GM18511 (cell line): ENCODE data around the gene PGC.

Source experiments
- ATAC-seq: cut with Tn5 transposase; IDR thresholded peaks from one replicate; pipeline ENCODE4 v1.9.1; 2021; ENCODE audit warnings: mild to moderate bottlenecking, moderate library complexity; ENCODE audit not compliant: unreplicated experiment

The PGC gene

DNA sequence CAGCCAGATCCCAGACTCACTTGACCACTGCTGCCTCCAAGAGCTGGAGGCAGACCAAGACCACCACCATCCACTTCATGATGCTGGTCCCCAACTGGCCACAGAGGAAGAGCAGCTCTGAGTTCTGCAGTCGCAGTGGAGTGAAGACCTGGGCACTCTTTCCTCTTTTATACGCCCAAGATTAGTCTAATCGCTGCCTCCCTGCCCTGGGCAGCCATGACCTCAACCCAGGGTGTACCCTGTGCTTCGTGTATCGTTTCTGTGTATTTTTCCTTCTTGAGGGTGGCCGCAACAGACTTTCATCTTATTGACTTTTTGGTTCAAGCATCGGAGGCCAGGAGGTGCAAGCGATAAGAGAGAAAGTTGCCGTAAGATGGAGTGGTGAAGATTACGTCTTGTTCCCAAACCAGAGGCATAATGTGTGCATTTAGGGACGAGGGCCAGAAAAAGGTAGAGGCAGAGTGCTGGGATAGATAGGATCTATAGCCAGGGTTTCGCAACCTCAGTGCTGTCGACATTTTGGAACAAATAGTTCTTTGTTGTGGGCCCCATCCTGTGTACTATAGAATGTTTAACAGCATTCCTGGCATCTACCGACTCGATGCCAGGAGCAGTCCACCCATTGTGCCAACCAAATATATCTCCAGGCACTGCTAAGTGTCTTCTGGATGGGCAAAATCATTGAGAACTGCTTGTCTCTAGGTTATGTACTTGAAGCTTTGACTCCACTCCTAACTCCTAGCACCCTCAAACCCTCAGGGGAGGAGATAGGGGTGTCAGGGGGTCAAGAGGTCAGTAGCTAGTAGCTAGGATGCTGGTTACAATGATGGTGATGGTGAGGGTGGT lies at the start of gene PGC:
Gene PGC, minus strand, starts transcription at position 142 of the 846 bp plus-strand sequence. Its CDS starts 63 bp downstream, at position 79.
- no peak for ATAC-seq

- no peak for ATAC-seq
Observed at GRCh38 chr6:41796474-41796873, 49.3 kb upstream of the PGC start.

DNA sequence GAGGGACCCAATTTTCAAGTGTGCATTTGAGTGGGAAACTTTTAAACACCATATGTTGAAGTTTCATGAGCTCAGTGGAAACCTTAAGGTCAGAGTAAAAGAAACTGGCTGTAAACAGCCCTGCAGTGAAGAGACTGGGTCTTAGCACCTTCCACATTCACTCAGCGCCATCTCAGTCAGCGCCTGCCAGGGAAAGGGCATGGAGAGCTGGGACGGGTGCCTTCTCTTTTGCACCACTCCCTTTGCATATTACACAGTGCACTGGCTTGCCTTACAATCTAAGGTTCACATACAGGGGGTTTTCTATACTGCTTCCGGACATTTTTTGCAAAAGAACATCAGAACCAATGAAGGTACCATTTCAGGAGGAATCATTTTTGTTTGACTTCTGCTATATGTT lies 44.8 kb upstream of the PGC start:
- ATAC-seq, result no peak

DNA sequence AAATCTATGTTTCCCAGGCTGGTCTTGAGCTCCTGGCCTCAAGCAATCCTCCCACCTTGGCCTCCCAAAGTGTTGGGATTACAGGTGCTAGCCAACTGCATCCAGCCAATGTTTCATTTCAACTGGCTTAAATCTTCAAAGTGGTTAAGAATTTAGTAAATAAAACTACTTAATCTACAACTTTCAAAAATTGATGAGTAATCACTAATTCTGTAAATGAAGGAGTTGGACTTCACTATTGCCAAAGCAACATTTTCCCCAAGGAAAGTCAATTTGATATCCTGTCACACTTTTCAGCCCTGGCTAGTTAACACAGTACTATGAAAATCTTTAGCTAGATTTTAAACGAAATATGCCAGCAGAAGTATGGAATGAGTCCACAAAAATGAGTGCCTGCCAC lies 44.1 kb upstream of the PGC start:
- no peak for ATAC-seq

DNA sequence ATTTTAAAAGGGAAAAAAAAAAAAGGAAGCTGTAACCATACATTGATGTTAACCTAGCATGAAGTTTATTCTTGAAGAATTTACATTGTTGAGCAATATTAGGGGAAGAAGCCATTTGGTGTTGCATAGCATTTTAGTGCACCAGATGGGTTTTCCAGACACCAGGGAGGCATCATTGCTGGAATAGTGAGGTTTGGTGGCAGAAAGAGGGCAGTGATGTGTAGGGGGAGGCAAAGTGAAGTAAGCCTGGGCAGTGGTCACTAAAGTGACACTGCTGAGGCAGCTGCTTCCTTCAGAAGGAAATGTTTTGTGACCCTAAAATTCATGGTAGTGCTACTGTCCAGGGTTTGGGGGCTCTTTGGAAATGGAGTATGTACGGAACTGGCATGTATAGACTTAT lies 42.8 kb upstream of the PGC start:
- ATAC-seq, result no peak

DNA sequence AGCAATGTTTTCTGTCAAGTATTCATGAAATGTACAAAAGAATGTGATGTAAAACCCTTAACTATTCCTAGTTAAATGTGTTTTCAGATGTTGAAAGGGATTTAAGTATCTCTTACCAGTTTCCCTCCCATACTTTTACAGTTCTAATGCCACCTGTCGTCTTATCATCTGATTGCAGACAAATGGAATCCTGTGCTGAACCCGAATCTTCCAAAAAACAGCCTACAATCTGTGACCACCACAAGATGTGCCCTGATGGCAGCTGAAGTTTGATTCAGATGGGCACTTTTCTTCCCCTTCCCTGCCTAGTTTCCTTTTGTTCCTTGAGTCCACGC lies 42.2 kb upstream of the PGC start:
- no peak for ATAC-seq

DNA sequence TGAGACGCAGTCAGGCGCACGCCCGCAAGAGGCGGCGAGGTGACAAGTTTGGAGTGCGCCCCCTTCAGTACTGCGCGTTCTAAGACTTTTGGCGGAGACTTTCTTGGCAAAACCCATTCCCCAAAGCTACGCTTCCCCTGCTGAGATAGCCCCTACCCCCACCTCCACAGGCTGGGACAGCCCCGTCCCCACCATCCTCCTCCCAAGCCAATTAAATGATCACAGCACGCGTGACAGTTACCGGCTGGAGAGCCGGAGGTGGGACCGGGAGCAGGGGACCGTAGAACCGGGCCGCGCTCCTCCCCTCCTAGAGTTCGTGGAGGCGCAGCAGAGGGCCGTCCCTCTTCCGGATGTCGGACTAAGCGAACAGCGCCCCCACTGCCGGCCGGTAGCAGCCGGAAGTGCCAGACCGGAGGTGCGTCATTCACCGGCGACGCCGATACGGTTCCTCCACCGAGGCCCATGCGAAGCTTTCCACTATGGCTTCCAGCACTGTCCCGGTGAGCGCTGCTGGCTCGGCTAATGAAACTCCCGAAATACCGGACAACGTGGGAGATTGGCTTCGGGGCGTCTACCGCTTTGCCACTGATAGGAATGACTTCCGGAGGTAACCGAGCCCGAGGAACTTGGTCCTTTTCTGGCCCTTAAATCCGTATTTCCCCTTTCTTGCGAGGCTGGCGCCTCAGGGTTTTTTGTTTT lies 40.2 kb upstream of the PGC start, which contains the start of gene TOMM6:
Gene TOMM6, plus strand, starts transcription at position 476 of the 699 bp plus-strand sequence. Its CDS starts 4 bp downstream, at position 480.
- peak; percentile 87 for ATAC-seq

DNA sequence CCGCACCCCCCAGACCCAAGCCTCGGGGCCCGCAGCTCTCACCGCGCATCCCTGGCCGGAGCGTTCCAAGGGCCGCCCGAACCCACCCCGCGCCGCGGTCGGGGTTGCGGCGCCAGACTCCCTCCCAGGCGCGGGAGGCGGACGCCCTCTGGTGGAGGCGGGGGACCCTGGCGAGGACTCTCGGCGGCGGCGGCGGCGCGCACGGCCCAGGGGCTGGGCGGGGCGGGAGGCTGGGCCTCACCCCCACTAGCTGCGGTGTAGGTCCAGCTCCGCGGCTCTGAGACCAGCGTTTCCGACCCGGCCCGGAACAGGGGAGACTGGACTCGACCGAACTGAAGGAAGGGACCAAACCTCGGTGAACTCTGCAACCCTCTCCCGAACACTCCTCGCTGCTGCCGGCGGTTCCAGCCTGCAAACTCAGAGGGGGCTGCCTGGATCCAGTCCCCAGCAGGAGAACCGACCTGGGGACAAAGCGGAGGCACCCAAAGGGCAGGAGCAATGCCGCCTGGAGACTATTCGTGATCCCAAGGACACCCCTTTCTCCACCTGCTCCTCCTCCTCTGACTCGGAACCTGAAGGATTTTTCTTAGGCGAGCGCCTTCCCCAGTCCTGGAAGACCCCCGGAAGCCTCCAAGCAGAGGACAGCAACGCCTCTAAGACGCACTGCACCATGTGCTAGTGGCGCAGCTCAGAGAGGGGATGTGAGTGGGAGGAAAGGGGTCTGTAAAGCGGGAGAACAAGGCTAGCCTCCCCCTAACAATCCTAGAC lies 39.4 kb upstream of the PGC start:
- peak; percentile 69 for ATAC-seq

DNA sequence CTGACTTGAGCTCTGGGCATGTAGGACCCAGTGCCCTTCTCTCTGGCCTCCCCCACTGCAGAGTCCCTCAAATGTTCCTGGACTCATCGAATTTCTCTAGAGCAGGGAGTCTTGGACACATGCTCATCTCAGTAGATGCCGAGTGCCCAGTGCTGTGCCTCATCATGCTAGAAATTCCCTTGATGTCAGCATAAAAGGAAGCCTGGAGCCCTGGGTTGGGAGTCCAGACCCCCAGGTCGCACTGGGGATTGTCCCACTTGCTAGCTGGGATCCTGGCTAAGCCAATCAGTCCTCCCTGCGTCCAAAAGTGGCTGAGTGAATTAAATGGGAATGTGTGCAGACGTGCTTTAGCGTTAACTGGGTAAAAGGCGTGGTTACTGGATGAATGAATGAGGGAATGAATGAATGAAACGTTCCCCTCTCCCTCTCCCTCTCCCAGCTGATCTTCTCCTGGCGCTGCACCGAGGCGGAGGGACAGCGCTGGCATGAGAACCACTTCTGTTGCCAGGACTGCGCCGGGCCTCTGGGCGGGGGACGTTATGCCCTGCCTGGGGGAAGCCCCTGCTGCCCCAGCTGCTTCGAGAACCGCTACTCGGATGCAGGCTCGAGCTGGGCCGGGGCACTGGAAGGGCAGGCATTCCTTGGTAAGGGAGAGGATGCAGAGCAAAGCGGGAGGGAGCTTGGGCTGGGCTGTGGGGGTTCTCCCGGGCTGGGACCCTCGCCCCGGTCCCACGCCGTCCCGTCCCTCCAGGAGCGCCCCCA lies 38.7 kb upstream of the PGC start:
- no peak for ATAC-seq

DNA sequence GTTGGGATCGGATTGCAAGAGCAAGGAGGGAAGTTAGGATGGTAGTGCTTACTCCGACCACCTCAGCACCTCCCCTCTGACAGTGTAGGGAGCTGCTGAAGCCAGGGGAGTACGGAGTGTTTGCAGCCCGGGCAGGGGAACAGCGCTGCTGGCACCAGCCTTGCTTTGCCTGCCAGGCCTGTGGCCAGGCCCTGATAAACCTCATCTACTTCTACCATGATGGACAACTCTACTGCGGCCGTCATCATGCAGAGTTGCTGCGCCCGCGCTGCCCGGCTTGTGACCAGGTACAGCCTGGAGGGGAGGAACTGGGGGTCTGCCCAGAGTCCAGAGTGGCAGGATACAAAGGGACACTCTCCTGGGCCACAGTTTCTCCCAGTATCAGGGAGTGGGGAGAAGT lies 38.1 kb upstream of the PGC start:
- ATAC-seq, result no peak

- no peak for ATAC-seq
Observed at GRCh38 chr6:41784581-41785171, 37.5 kb upstream of the PGC start.

GRCh38 chr6:41783106-41783780 lies 36.0 kb upstream of the PGC start:
- no peak for ATAC-seq

- ATAC-seq, result no peak
Observed at GRCh38 chr6:41781366-41781730, 34.2 kb upstream of the PGC start.

DNA sequence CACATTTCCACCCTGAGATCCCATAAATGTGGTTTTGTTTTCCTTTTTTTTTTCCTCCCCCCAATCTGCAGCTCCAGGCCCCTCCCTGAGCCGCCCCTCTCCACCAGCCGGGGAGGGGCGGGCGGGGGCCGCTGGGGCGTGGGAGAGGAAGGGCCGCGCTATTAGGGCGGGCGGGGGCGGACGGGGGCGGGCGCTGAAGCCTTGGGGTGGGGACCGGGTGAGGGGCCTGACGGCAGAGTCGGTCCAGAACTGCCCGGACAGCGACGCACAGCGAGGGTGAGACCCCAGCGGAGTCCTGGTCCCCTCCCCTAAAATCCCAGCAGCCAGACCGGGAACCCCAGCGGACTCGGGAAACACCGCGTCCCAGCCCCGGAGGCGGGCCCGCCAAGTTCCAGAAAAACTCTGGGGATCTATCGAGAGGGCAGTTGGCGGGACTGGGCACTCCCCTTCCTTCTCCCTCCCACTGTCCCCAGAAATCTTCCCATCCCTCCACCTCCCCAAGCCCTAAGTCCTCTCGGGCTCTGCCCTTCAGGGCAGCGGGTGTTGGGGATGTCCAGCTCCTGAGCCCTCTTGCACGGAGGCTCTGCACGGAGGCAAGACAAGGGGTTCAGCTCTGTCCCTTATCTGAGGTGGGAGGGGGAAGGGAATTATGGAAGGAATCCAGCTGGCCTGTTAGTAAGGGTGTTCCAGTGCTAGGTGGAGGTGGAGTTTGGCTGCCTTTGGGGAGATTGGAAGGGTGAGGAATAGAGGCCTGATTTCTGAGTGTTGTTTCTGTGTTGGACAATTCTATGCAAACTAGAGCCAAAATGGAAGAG lies 33.6 kb upstream of the PGC start, which contains the start of gene PRICKLE4:
Gene PRICKLE4, plus strand, starts transcription at position 232 of the 815 bp plus-strand sequence. CDS start 2,692 bp downstream, outside the sequence.
- ATAC-seq, result no peak

- peak; percentile 97 for ATAC-seq
Observed at GRCh38 chr6:41779788-41780550, 32.8 kb upstream of the PGC start, which contains the start of gene FRS3. Gene FRS3 (minus strand): TSS chr6:41779900. CDS start chr6:41776987, 2,913 bp downstream.

GRCh38 chr6:41779336-41779735 lies 32.1 kb upstream of the PGC start:
- ATAC-seq, result peak; percentile 17

DNA sequence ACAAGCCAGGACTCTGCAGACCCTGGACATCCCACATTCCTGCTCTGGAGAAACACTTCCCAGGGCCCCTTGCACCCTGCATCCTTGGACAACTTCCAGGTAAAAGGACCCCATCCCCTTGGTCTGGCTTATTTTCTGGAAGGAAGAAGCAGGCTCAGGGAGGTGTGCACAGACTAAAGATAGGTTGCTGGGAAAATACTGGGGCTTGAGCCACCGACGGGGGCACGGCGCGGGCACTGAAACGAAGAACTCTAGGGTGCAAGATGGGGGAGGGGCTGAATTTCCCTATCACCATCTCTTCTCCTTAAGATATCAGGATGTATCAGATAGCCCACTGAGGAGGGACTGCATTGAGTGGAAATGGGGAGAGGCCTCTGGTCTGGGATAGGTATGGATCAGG lies 31.7 kb upstream of the PGC start:
- ATAC-seq, result no peak
